ENCODE measurements around the gene CACNA2D1.

GRCh38 chr7:81926154-81926553, 517.4 kb downstream of the CACNA2D1 start:
- TF ChIP-seq, protein P1, sequence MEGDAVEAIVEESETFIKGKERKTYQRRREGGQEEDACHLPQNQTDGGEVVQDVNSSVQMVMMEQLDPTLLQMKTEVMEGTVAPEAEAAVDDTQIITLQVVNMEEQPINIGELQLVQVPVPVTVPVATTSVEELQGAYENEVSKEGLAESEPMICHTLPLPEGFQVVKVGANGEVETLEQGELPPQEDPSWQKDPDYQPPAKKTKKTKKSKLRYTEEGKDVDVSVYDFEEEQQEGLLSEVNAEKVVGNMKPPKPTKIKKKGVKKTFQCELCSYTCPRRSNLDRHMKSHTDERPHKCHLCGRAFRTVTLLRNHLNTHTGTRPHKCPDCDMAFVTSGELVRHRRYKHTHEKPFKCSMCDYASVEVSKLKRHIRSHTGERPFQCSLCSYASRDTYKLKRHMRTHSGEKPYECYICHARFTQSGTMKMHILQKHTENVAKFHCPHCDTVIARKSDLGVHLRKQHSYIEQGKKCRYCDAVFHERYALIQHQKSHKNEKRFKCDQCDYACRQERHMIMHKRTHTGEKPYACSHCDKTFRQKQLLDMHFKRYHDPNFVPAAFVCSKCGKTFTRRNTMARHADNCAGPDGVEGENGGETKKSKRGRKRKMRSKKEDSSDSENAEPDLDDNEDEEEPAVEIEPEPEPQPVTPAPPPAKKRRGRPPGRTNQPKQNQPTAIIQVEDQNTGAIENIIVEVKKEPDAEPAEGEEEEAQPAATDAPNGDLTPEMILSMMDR (IDR thresholded peaks at IDR 0.05), result no peak
- no peak for TF ChIP-seq POLR2A (IDR thresholded peaks at IDR 0.05)
